ENCODE data around the gene KCTD14. TPM values are rescaled to one million over a fixed set of nuclear protein-coding genes. Genes with fewer than 3 reads are reported as not detected.

The KCTD14 gene
- total and polyA plus RNA-seq, 9 of the 15 experiments (the other 6 are each of a cell fraction or from before 2014, with no cell fraction given) = 0.04 to 0.30 (median 0.11) TPM; not detected in 2

DNA sequence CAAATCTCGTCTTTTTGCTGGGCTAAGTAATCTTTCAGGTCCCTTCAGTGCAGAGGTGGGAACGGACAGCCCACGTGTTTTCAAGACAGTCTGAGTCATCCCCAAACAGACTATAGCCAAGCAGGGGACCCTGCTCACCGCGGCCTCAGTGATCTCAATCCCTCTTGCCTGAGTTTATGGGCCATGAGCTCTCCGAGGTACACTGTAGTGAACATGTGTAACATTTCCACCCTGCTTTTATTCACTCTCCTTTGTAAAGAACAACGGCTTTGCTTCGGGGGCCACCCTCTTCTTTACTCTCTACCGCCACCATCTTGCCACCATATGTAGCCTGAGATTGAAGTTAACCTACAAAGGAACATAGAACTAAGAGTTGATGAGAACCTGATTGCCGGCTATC is 11.5 kb upstream of the KCTD14 start (continued):
- TF ChIP-seq, protein P1, sequence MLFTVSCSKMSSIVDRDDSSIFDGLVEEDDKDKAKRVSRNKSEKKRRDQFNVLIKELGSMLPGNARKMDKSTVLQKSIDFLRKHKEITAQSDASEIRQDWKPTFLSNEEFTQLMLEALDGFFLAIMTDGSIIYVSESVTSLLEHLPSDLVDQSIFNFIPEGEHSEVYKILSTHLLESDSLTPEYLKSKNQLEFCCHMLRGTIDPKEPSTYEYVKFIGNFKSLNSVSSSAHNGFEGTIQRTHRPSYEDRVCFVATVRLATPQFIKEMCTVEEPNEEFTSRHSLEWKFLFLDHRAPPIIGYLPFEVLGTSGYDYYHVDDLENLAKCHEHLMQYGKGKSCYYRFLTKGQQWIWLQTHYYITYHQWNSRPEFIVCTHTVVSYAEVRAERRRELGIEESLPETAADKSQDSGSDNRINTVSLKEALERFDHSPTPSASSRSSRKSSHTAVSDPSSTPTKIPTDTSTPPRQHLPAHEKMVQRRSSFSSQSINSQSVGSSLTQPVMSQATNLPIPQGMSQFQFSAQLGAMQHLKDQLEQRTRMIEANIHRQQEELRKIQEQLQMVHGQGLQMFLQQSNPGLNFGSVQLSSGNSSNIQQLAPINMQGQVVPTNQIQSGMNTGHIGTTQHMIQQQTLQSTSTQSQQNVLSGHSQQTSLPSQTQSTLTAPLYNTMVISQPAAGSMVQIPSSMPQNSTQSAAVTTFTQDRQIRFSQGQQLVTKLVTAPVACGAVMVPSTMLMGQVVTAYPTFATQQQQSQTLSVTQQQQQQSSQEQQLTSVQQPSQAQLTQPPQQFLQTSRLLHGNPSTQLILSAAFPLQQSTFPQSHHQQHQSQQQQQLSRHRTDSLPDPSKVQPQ (CRISPR knock-in tag; IDR thresholded peaks at IDR 0.05; ENCODE audit: borderline replicate concordance) = no peak
- no peak for TF ChIP-seq ZKSCAN3 (CRISPR knock-in tag; IDR thresholded peaks at IDR 0.05)
- no peak for TF ChIP-seq NCOA2 (IDR thresholded peaks at IDR 0.05; ENCODE audit: partially characterized antibody in 2 of 2)
- TF ChIP-seq HMG20A (CRISPR knock-in tag; conservative IDR thresholded peaks at IDR 0.05) = no peak
- TF ChIP-seq POLR2G (IDR thresholded peaks at IDR 0.05; ENCODE audit: low read depth, low read length) = no peak
- no peak for TF ChIP-seq ZNF444 (CRISPR knock-in tag; IDR thresholded peaks at IDR 0.05)
- no peak for TF ChIP-seq MYBL2 (IDR thresholded peaks at IDR 0.05; ENCODE audit: low read depth)
- TF ChIP-seq MYBL2 (CRISPR knock-in tag; IDR thresholded peaks at IDR 0.05; ENCODE audit: borderline replicate concordance) = no peak
- no peak for TF ChIP-seq EP300 (IDR thresholded peaks at IDR 0.05; ENCODE audit: low read length)
- TF ChIP-seq, protein P2, sequence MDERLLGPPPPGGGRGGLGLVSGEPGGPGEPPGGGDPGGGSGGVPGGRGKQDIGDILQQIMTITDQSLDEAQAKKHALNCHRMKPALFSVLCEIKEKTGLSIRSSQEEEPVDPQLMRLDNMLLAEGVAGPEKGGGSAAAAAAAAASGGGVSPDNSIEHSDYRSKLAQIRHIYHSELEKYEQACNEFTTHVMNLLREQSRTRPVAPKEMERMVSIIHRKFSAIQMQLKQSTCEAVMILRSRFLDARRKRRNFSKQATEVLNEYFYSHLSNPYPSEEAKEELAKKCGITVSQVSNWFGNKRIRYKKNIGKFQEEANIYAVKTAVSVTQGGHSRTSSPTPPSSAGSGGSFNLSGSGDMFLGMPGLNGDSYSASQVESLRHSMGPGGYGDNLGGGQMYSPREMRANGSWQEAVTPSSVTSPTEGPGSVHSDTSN (CRISPR knock-in tag; IDR thresholded peaks at IDR 0.05; ENCODE audit: low read depth) = no peak
- TF ChIP-seq, protein P2 (tag; conservative IDR thresholded peaks at IDR 0.05; ENCODE audit: low read depth) = no peak
- TF ChIP-seq TSC22D4 (tag; IDR thresholded peaks at IDR 0.05) = no peak
- no peak for TF ChIP-seq ZBTB17 (CRISPR knock-in tag; IDR thresholded peaks at IDR 0.05)
- TF ChIP-seq, protein P3, sequence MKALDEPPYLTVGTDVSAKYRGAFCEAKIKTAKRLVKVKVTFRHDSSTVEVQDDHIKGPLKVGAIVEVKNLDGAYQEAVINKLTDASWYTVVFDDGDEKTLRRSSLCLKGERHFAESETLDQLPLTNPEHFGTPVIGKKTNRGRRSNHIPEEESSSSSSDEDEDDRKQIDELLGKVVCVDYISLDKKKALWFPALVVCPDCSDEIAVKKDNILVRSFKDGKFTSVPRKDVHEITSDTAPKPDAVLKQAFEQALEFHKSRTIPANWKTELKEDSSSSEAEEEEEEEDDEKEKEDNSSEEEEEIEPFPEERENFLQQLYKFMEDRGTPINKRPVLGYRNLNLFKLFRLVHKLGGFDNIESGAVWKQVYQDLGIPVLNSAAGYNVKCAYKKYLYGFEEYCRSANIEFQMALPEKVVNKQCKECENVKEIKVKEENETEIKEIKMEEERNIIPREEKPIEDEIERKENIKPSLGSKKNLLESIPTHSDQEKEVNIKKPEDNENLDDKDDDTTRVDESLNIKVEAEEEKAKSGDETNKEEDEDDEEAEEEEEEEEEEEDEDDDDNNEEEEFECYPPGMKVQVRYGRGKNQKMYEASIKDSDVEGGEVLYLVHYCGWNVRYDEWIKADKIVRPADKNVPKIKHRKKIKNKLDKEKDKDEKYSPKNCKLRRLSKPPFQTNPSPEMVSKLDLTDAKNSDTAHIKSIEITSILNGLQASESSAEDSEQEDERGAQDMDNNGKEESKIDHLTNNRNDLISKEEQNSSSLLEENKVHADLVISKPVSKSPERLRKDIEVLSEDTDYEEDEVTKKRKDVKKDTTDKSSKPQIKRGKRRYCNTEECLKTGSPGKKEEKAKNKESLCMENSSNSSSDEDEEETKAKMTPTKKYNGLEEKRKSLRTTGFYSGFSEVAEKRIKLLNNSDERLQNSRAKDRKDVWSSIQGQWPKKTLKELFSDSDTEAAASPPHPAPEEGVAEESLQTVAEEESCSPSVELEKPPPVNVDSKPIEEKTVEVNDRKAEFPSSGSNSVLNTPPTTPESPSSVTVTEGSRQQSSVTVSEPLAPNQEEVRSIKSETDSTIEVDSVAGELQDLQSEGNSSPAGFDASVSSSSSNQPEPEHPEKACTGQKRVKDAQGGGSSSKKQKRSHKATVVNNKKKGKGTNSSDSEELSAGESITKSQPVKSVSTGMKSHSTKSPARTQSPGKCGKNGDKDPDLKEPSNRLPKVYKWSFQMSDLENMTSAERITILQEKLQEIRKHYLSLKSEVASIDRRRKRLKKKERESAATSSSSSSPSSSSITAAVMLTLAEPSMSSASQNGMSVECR (CRISPR knock-in tag; IDR thresholded peaks at IDR 0.05) = no peak
- TF ChIP-seq STAT5A (IDR thresholded peaks at IDR 0.05; ENCODE audit: borderline replicate concordance, low read length) = no peak
- TF ChIP-seq ZNF75A (CRISPR knock-in tag; IDR thresholded peaks at IDR 0.05) = no peak
